Mucosa of descending colon (tissue), 3 donors: ENCODE measurements around the gene RNASE2. TPM values are rescaled to one million over a fixed set of nuclear protein-coding genes. Genes with fewer than 3 reads are reported as not detected.

Experiments used
- ATAC-seq: fragments of 200-7000 bp; cut with Tn5 transposase; one replicate; pipeline ENCODE4 v1.9.1; 2020; ENCODE audit warnings: mild to moderate bottlenecking, moderate library complexity
- DNase-seq, 3 donors: peaks; one replicate each; pipeline ENCODE4 v3.0.0-alpha.2; 2020
- H3K36me3 ChIP-seq: fragments of 200-600 bp; one replicate; pipeline ENCODE4 v1.8.0; 2021; ENCODE audit warnings: low read depth, mild to moderate bottlenecking
- H3K4me1 ChIP-seq: fragments of 200-600 bp; one replicate; pipeline ENCODE4 v1.8.0; 2021; ENCODE audit warnings: low read depth, mild to moderate bottlenecking
- H3K4me3 ChIP-seq: fragments of 200-600 bp; one replicate; pipeline ENCODE4 v1.8.0; 2021; ENCODE audit warnings: mild to moderate bottlenecking
- H3K9me3 ChIP-seq: fragments of 200-600 bp; one replicate; pipeline ENCODE4 v1.8.0; 2021; ENCODE audit warnings: mild to moderate bottlenecking
- intact Hi-C, 2 donors: fragments of 100-400 bp; cut with DNase I in 1 of 2; cut with micrococcal nuclease in 1 of 2; formaldehyde crosslinking; loops; one replicate each; pipeline versions ENCODE4 v1.11.0 to v1.11.1; 2022; cut with DNase I, micrococcal nuclease
- total RNA-seq, 3 donors: library from RNA; stranded (reverse); fragmentation: NEBNext Ultra II Directional in 2 of 3; extraction: Animal tissue kit (Norgen Biotek cat#: 25700) in 2 of 3; gene quantifications; one replicate each; pipeline versions ENCODE4 v1.2.1 to v1.2.4, GENCODE V29; 2021 to 2023
- TF ChIP-seq, protein P1 (sequence below): fragments of 200-600 bp; IDR thresholded peaks from one replicate; pipeline ENCODE4 v1.8.0; 2022; ENCODE audit warnings: antibody characterized with exemption, mild to moderate bottlenecking
- donor health status: DM: no; HTN: no; CAD: no; lungs with moderate emphysema.
- donor health status: DM: no; HTN: no; CAD: no.
- donor health status: DM: no; HTN: yes; CAD: no.

RNASE2 gene
- total RNA-seq, 3 donors from 2014 or later = 0.96 to 4.0 TPM; not detected in 1

- H3K36me3 ChIP-seq = peaks cover 4% of the 10 kb centered on the region
- TF ChIP-seq, protein P1, sequence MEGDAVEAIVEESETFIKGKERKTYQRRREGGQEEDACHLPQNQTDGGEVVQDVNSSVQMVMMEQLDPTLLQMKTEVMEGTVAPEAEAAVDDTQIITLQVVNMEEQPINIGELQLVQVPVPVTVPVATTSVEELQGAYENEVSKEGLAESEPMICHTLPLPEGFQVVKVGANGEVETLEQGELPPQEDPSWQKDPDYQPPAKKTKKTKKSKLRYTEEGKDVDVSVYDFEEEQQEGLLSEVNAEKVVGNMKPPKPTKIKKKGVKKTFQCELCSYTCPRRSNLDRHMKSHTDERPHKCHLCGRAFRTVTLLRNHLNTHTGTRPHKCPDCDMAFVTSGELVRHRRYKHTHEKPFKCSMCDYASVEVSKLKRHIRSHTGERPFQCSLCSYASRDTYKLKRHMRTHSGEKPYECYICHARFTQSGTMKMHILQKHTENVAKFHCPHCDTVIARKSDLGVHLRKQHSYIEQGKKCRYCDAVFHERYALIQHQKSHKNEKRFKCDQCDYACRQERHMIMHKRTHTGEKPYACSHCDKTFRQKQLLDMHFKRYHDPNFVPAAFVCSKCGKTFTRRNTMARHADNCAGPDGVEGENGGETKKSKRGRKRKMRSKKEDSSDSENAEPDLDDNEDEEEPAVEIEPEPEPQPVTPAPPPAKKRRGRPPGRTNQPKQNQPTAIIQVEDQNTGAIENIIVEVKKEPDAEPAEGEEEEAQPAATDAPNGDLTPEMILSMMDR = no peak
- intact Hi-C loops = no loop called here
- H3K9me3 ChIP-seq = no peaks in the 10 kb centered on the region
- H3K4me1 ChIP-seq = peaks cover 15% of the 10 kb centered on the region
- DNase-seq (peak; percentile 91 to 93 (median 93)), ATAC-seq (peak; percentile 96)
- H3K4me3 ChIP-seq = peak within 1 kb of the TSS; percentile 48
These were observed 34.7 kb downstream of the RNASE2 start, which contains the start of gene METTL17 for GRCh38 chr14:20989787-20990600. METTL17 (plus strand) TSS chr14:20989980; CDS start chr14:20990003, 23 bp downstream.

DNA sequence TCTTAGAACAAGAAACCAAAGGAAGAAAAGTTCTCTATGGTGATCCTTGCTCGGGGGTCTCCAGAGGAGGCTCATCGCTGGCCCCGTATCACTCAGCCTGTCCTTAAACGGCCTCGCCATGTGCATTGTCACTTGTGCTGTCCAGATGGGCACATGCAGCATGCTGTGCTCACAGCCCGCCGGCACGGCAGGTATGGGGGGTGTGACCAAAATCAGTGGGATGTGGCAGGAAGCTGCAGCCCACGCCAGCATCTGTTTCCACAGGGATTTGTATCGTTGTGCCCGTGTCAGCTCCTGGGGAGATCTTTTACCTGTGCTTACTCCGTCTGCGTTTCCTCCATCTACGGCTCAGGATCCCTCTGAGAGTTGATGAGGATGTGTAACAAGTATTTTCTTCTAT, 41.2 kb downstream of the RNASE2 start:
- H3K36me3 ChIP-seq = peaks cover 9% of the 10 kb centered on the region
- H3K4me3 ChIP-seq = no peak overlapping the region
- no peaks in the 10 kb centered on the region for H3K9me3 ChIP-seq
- no peak for ATAC-seq
- DNase-seq = peak in 1 of 3 donors; percentile 43
- H3K4me1 ChIP-seq = peaks cover 15% of the 10 kb centered on the region
- TF ChIP-seq, protein P1 = no peak
- intact Hi-C loops = no loop called here

DNA sequence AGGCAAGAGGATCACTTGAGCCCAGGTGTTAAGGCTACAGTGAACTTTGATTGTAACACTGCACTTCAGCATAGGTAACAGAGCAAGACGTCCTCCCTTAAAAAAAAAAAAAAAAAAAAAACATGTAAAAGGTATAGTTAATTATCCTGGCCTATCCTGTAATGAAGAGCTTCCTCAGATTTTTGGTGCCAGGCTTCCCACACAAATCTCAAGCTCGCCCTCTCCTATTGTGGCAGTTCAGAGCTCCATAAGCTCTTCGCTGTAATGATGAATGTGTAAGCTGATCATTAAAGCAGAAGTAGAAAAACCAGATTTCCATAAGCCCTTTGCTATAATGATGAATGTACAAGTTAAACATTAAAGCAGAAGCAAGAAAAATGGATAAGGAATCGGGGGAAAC, 41.8 kb downstream of the RNASE2 start:
- ATAC-seq = peak; percentile 22
- H3K9me3 ChIP-seq = no peaks in the 10 kb centered on the region
- H3K4me3 ChIP-seq = no peak overlapping the region
- TF ChIP-seq, protein P1 = no peak
- peaks cover 15% of the 10 kb centered on the region for H3K4me1 ChIP-seq
- peaks cover 9% of the 10 kb centered on the region for H3K36me3 ChIP-seq
- DNase-seq = no peak
- intact Hi-C loops = no loop called here

GRCh38 chr14:20997564-20997963, 42.3 kb downstream of the RNASE2 start:
- Histone ChIP-seq H3K36me3 (peaks cover 9% of the 10 kb centered on the region), H3K9me3 (no peaks in the 10 kb centered on the region), H3K4me1 (peaks cover 15% of the 10 kb centered on the region), H3K4me3 (no peak overlapping the region)
- intact Hi-C loops = no loop called here
- ATAC-seq = no peak
- no peak for DNase-seq
- TF ChIP-seq, protein P1 = no peak

DNA sequence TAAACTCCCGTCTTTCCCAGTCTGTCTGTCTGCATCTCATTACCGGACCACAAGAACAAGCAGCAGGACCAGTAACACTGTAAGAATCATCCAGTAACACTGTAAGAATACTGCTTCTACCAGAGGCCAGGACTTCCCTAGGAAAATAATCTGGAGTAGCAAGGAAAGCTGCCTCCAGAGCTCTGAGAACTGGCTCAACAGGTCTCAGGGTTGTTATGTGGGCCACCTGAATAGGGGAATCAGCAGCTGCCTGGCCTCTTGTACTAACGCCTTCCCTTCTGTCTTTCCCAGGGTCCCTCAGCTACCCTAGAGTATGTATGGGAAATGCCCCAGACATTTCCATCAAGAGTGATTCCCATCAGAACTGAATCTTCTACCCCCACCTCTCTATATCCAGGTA, 42.9 kb downstream of the RNASE2 start:
- Histone ChIP-seq H3K4me3 (no peak overlapping the region), H3K36me3 (peaks cover 9% of the 10 kb centered on the region), H3K9me3 (no peaks in the 10 kb centered on the region), H3K4me1 (peaks cover 15% of the 10 kb centered on the region)
- TF ChIP-seq, protein P1 = no peak
- intact Hi-C loops = no loop called here
- DNase-seq = peak in 1 of 3 donors; percentile 54
- peak; percentile 53 for ATAC-seq
